ENCODE measurements around the gene CNST. TPM values are rescaled to one million over a fixed set of nuclear protein-coding genes. Genes with fewer than 3 reads are reported as not detected.
"Not testable (repeated sequence)": the region's sequence is repeated elsewhere in the genome, so short reads cannot be mapped to it uniquely, and the experiment has no call there.

CNST gene
- total RNA-seq, 2 experiments from 2014 or later = 22.1 to 25.3 TPM

GRCh38 chr1:246711548-246712003, 145.3 kb downstream of the CNST start:
- intact Hi-C loops (cut with micrococcal nuclease) = no loop called here
- Mint-ChIP-seq H3K4me1 (ENCODE audit: low read depth) (peaks cover 2% of the 10 kb centered on the region), H3K36me3 (ENCODE audit: low read depth) (no peaks in the 10 kb centered on the region), H3K4me3 (no peak overlapping the region), H3K9me3 (peaks cover 2% of the 10 kb centered on the region), H3K27ac (no peak overlapping the region), H3K27me3 (ENCODE audit: low read depth) (peaks cover 9% of the 10 kb centered on the region)
- DNase-seq = no peak
- CTCF ChIA-PET = interaction anchor here (0.6 kb wide), 1 partner anchor 96 kb away, joined by 3 read pairs; no protein-coding TSS in a partner anchor

GRCh38 chr1:246712428-246712827, 146.2 kb downstream of the CNST start:
- H3K4me3 Mint-ChIP-seq; H3K27ac Mint-ChIP-seq; CTCF ChIA-PET; DNase-seq; H3K36me3 Mint-ChIP-seq (ENCODE audit: low read depth); H3K9me3 Mint-ChIP-seq; intact Hi-C loops (cut with micrococcal nuclease); H3K4me1 Mint-ChIP-seq (ENCODE audit: low read depth): not testable (repeated sequence)
- H3K27me3 Mint-ChIP-seq (ENCODE audit: low read depth) = peaks cover 12% of the 10 kb centered on the region

Other genes with a start within 250 kb of the CNST start
- gene SMYD3, start 59.2 kb upstream of the CNST start, total RNA-seq = 10 to 100 TPM; 21.3 to 21.4 TPM
- 10 to 100 TPM; 10.8 to 11.1 TPM for gene TFB2M, start 195 bp upstream of the CNST start, total RNA-seq
- gene SCCPDH, start 158.0 kb downstream of the CNST start, total RNA-seq = 10 to 100 TPM; 23.8 to 24.3 TPM

Data from activated naive CD4-positive, alpha-beta T cell treated with anti-CD3 and anti-CD28 coated beads for 36 hours (primary cell).